Measurements from ENCODE around the gene MARS1.
A peak's percentile ranks its signal among the peaks of the same experiment; 100 is the strongest.
"Not testable (repeated sequence)": the region's sequence is repeated elsewhere in the genome, so short reads cannot be mapped to it uniquely, and the experiment has no call there.

Gene MARS1

DNA sequence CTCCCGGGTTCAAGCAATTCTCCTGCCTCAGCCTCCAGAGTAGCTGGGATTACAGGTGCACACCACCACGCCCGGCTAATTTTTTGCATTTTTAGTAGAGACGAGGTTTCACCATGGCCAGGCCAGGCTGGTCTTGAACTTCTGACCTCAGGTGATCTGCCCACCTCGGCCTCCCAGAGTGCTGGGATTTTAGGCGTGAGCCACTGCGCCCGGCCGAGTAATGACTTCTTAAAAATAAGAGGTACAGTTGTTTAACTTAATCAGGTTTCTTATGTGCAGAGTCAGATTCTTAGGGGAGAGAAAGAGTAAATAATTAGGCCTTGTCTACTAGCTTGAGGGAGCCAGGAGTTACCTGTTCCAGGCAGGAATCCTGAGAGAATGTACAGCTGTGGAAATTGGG is 26.4 kb downstream of the MARS1 start:
- H3K27ac ChIP-seq: peak overlapping the region; percentile 98
- not testable (repeated sequence) for DNase-seq (ENCODE audit: low read depth, low spot score)

- peak overlapping the region; percentile 98 for H3K27ac ChIP-seq
- DNase-seq (ENCODE audit: low read depth, low spot score): no peak
Observed at GRCh38 chr12:57514720-57515407, 27.0 kb downstream of the MARS1 start.

DNA sequence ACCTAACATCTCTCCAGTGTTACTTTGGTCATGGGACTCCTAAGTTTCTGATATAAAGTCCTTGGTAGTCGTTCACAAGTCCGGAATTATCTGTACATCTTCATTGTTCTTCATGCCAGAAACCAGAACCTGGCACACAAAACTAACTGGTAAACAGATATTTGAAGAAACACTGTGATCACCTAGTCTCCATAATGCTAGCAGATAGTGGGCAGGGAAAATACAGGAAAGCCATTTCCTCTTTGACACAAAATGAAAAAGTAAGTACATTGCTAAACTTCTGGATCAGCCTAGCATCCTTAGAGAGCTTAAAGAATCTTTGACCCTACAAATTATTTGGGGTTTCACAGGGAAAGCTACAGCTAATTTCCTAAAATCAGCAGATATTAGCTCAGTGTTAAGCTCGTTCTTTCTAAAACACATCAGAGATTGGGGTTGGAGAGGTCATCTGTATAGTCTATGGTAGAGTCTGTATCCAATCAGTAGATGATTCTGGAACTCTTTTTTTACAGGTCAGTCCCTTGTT is 27.6 kb downstream of the MARS1 start:
- DNase-seq (ENCODE audit: low read depth, low spot score): no peak
- H3K27ac ChIP-seq: peak overlapping the region; percentile 98

GRCh38 chr12:57515934-57516541 is 28.2 kb downstream of the MARS1 start:
- no peak for DNase-seq (ENCODE audit: low read depth, low spot score)
- peak overlapping the region; percentile 98 for H3K27ac ChIP-seq

DNA sequence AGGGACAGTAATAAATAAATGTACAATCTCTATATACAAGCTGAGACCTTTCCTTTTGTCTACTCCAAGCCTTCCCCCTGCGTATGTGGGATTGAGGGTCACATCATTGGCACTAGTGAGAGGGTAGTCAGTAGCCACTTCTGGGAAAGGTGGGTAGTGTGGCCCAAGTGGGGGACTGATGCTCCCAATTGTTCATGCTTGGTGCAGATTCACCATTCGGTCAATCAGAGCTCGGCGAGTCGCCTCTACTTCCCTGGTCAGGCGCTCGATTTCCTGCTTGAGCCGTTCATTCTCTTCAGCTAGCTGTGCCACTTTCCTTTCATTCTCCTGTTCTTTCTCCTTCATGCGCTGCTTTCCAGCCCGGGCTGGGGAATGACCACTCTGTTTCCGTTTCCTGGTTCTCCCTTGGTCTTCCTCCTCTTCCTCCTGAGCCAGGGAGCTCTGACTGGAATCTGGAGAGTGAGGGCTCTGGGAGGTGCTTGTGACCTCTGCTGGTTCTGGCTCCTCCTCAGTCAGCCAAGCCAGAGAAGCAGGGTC is 28.8 kb downstream of the MARS1 start:
- peak overlapping the region; percentile 98 for H3K27ac ChIP-seq
- no peak for DNase-seq (ENCODE audit: low read depth, low spot score)

DNA sequence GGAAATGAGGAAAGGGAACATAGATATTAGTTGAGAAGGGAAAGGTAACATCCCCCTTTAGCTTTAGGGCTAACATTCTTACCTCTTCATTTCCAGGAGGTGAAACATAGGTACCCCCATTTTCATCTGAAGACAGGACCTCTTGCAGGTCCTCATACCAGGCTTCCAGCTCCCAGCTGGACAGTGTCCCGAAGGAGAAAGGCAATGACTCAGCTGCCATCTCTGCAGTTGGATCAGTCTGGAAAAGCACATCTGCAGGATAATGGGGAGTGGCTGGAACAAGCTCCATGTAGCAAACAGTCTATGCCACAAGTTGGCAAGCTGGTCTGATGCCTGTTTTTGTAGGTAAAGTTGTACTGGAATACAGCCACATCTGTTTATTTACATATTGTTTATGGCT is 29.3 kb downstream of the MARS1 start:
- peak overlapping the region; percentile 98 for H3K27ac ChIP-seq
- no peak for DNase-seq (ENCODE audit: low read depth, low spot score)

- peak overlapping the region; percentile 98 for H3K27ac ChIP-seq
- DNase-seq (ENCODE audit: low read depth, low spot score): not testable (repeated sequence)
Observed at GRCh38 chr12:57517718-57518117, 29.9 kb downstream of the MARS1 start.

DNA sequence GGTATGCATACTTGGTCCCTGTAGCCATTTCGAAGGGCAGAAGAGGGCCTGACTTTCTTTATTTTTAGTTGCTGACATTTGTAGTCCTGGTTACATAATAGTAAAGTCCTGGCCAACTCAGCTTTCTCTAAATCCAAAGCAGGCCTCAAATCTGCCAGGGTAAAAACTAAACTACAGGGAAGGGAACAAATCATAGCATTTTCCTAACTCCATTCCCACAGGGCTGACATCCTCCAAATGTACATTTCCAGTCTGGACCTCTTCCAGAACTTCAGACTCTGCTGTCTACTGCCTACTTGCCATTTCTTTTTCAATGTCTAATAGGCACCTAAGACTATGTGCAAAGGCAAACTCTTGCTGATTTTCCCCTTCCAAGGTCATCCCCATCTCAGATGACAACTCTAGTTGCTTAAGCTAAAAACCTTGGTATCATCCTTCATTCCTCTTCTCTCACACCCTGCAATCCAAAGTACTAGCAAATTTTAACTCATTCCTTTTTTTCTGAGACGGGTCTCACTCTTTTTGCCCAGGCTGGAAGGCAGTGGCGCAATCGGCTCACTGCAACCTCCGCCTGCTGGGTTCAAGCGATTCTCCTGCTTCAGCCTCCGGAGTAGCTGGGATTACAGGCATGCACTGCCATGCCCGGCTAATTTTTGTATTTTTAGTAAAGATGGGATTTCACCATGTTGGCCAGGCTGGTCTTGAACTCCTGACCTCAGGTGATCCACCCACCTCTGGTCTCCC is 30.5 kb downstream of the MARS1 start:
- DNase-seq (ENCODE audit: low read depth, low spot score): no peak
- H3K27ac ChIP-seq: peak overlapping the region; percentile 98

GRCh38 chr12:57518920-57519795 is 31.3 kb downstream of the MARS1 start:
- H3K27ac ChIP-seq: peak overlapping the region; percentile 98
- no peak for DNase-seq (ENCODE audit: low read depth, low spot score)

- peak overlapping the region; percentile 98 for H3K27ac ChIP-seq
- no peak for DNase-seq (ENCODE audit: low read depth, low spot score)
Observed at GRCh38 chr12:57519796-57520052, 31.9 kb downstream of the MARS1 start.

GRCh38 chr12:57520053-57520818 is 32.4 kb downstream of the MARS1 start, which contains the start of gene DDIT3:
DDIT3 (minus strand) TSS chr12:57520514; CDS start chr12:57517406, 3,108 bp downstream.
- DNase-seq (ENCODE audit: low read depth, low spot score): peak; percentile 83
- H3K27ac ChIP-seq: peak within 1 kb of the TSS; percentile 98

DNA sequence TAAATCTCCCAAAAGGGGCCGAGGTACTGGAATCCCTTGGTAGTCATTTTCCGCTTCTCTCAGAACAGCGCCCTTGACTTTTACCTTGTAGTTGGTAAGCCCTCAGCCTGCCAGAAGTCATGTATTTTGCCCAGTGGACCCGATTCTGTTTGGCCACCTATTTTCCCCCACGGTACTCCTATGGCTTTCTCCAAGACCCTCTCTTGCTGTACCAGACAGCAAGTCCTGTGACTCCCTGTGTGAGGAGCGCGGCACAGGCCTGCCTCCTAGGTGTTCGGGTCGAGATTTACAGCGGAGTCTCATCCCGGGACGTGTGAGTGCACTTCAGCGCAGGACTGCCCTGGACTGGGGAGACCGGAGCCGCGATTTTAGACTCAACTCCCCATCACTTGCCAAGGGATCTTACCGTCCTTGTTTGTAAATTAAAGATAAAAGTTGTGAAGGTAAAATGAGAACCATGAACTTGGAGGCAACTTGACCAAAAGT is 33.7 kb downstream of the MARS1 start:
- H3K27ac ChIP-seq: peak overlapping the region; percentile 98
- DNase-seq (ENCODE audit: low read depth, low spot score): peak; percentile 20

GRCh38 chr12:57522011-57522886 is 34.4 kb downstream of the MARS1 start, which contains the start of gene MBD6:
MBD6 (plus strand) TSS chr12:57522824; CDS start chr12:57524304, 1,480 bp downstream.
- H3K27ac ChIP-seq: peak within 1 kb of the TSS; percentile 98
- peak; percentile 78 for DNase-seq (ENCODE audit: low read depth, low spot score)

- peak overlapping the region; percentile 98 for H3K27ac ChIP-seq
- DNase-seq (ENCODE audit: low read depth, low spot score): no peak
Observed at GRCh38 chr12:57522887-57523705, 35.2 kb downstream of the MARS1 start.

- H3K27ac ChIP-seq: peak overlapping the region; percentile 98
- DNase-seq (ENCODE audit: low read depth, low spot score): no peak
Observed at GRCh38 chr12:57523706-57524614, 36.1 kb downstream of the MARS1 start.

Data from epithelial cell of prostate (primary cell).